ENCODE results near the gene GRIN2A.

Gene GRIN2A

GRCh38 chr16:9843424-9844018 is 338.7 kb downstream of the GRIN2A start:
- DNase-seq (ENCODE audit: extremely low read depth, insufficient read length): no peak
- Histone ChIP-seq H3K4me3 (replicated peaks; ENCODE audit: low read depth, low read length) (no peak overlapping the region), H3K36me3 (ENCODE audit: control insufficient read depth, insufficient read depth, low read length) (no peaks in the 10 kb centered on the region), H3K27me3 (replicated peaks; ENCODE audit: control insufficient read depth, insufficient read depth, low read length) (no peaks in the 10 kb centered on the region)
- no peak for TF ChIP-seq CTCF (IDR thresholded peaks at IDR 0.05; ENCODE audit: insufficient read depth, low read length, poor library complexity, severe bottlenecking)

GRCh38 chr16:9840761-9841665 is 341.2 kb downstream of the GRIN2A start:
- Histone ChIP-seq H3K4me3 (replicated peaks; ENCODE audit: low read depth, low read length) (no peak overlapping the region), H3K36me3 (ENCODE audit: control insufficient read depth, insufficient read depth, low read length) (no peaks in the 10 kb centered on the region), H3K27me3 (replicated peaks; ENCODE audit: control insufficient read depth, insufficient read depth, low read length) (no peaks in the 10 kb centered on the region)
- TF ChIP-seq CTCF (IDR thresholded peaks at IDR 0.05; ENCODE audit: insufficient read depth, low read length, poor library complexity, severe bottlenecking): no peak
- DNase-seq (ENCODE audit: extremely low read depth, insufficient read length): peak; percentile 74

- no peak for TF ChIP-seq CTCF (IDR thresholded peaks at IDR 0.05; ENCODE audit: insufficient read depth, low read length, poor library complexity, severe bottlenecking)
- no peaks in the 10 kb centered on the region for H3K36me3 ChIP-seq (ENCODE audit: control insufficient read depth, insufficient read depth, low read length)
- no peak overlapping the region for H3K4me3 ChIP-seq (replicated peaks; ENCODE audit: low read depth, low read length)
- no peak for DNase-seq (ENCODE audit: extremely low read depth, insufficient read length)
- H3K27me3 ChIP-seq (replicated peaks; ENCODE audit: control insufficient read depth, insufficient read depth, low read length): no peaks in the 10 kb centered on the region
Measured at GRCh38 chr16:9837481-9837880, 344.7 kb downstream of the GRIN2A start.

DNA sequence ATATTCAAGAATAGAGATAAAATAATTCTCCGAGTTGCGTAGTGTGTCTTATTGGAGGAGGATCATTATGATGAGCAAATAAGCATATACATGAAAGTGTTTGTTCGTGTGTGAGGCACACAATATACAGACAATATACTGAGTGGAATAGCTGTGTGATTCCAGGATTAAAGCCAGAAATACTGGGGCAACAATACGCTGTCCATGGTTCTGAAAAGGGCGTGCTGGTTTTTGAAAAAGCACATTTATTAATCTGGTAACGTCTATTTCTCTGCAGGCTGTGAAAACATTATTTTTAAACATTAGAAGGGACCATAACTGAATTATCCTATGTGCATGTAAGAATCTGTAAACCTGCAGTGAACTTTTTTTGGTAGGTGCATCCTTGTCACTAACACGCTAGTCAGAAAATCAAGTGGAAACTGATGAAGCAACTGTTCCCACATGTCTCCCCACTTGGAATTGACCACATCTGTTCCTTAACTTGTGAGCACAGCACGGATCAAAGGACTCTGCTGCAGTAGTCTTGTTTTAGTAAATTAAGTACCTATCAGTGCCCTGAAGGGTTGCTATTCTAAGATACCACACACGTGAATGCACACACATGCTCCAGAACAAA is 346.0 kb downstream of the GRIN2A start:
- TF ChIP-seq CTCF (IDR thresholded peaks at IDR 0.05; ENCODE audit: insufficient read depth, low read length, poor library complexity, severe bottlenecking): no peak
- no peak for DNase-seq (ENCODE audit: extremely low read depth, insufficient read length)

DNA sequence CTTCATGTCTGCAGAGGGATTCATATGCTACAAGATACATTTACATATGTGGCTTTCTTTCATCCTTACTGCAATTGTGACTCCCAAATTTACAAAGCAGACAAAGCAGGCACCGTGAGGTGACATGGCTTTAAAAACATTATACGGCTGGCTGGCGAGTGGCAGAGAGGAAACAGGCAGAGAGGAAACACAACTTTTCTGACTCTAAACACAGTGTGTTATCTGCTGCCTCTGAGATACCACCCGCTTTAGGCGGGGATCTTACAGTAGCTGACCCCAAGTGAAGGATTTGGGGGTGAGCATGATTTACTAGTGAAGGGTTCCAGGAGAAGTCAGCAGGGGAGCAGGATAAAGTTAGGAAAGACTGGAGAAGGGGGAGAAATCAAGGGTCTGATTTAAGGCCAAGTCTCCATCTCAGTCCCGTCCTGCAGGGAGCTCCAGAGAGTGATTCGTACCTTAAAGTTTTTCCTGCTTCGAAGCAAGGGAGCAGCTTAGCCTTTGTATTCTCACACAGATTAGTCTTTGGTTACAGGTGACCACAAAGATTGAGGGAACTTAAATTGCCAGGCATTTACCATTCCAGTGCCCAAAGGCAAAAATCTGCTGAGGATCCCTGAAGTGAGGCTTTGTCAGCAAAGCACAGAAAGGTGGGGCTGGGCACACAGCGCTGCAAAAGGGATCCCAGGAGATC is 355.0 kb downstream of the GRIN2A start:
- TF ChIP-seq CTCF (IDR thresholded peaks at IDR 0.05; ENCODE audit: insufficient read depth, low read length, poor library complexity, severe bottlenecking): no peak
- H3K27me3 ChIP-seq (replicated peaks; ENCODE audit: control insufficient read depth, insufficient read depth, low read length): no peaks in the 10 kb centered on the region
- no peak for DNase-seq (ENCODE audit: extremely low read depth, insufficient read length)
- no peaks in the 10 kb centered on the region for H3K36me3 ChIP-seq (ENCODE audit: control insufficient read depth, insufficient read depth, low read length)
- no peak overlapping the region for H3K4me3 ChIP-seq (replicated peaks; ENCODE audit: low read depth, low read length)

More for the DNA sequence above, 346.0 kb downstream of the GRIN2A start:
- H3K27me3 ChIP-seq (replicated peaks; ENCODE audit: control insufficient read depth, insufficient read depth, low read length): no peaks in the 10 kb centered on the region
- no peaks in the 10 kb centered on the region for H3K36me3 ChIP-seq (ENCODE audit: control insufficient read depth, insufficient read depth, low read length)
- H3K4me3 ChIP-seq (replicated peaks; ENCODE audit: low read depth, low read length): no peak overlapping the region
